Effector memory CD4-positive, alpha-beta T cell (primary cell): ENCODE data around the gene PPP3CA.

ENCODE experiments used
- DNase-seq, 3 donors: peaks; one replicate each; pipeline ENCODE4 v3.0.0-alpha.2; 2020
- H3K27ac ChIP-seq: 2 replicates; pipeline ENCODE4 v1.7.0; 2013; ENCODE audit warnings: mild to moderate bottlenecking, low read length, moderate library complexity; ENCODE audit not compliant: insufficient read depth, poor library complexity, severe bottlenecking
- H3K27me3 ChIP-seq: replicated peaks from 2 replicates; pipeline ENCODE4 v1.7.0; 2013; ENCODE audit warnings: mild to moderate bottlenecking, low read length; ENCODE audit not compliant: insufficient read depth, control insufficient read depth, poor library complexity, severe bottlenecking
- H3K36me3 ChIP-seq: 2 replicates; pipeline ENCODE4 v1.7.0; 2013; ENCODE audit warnings: mild to moderate bottlenecking, low read length, moderate library complexity; ENCODE audit not compliant: control insufficient read depth, insufficient read depth
- H3K4me1 ChIP-seq: 2 replicates; pipeline ENCODE4 v1.7.0; 2013; ENCODE audit warnings: low read length, mild to moderate bottlenecking; ENCODE audit not compliant: control insufficient read depth, insufficient read depth, poor library complexity, severe bottlenecking
- H3K4me3 ChIP-seq: 2 replicates; pipeline ENCODE4 v1.7.0; 2013; ENCODE audit warnings: low read length, low read depth, mild to moderate bottlenecking; ENCODE audit not compliant: insufficient read depth, poor library complexity, severe bottlenecking
- H3K9me3 ChIP-seq: 2 replicates; pipeline ENCODE4 v1.7.0; 2013; ENCODE audit warnings: mild to moderate bottlenecking, low read length, moderate library complexity; ENCODE audit not compliant: control insufficient read depth

Gene PPP3CA

DNA sequence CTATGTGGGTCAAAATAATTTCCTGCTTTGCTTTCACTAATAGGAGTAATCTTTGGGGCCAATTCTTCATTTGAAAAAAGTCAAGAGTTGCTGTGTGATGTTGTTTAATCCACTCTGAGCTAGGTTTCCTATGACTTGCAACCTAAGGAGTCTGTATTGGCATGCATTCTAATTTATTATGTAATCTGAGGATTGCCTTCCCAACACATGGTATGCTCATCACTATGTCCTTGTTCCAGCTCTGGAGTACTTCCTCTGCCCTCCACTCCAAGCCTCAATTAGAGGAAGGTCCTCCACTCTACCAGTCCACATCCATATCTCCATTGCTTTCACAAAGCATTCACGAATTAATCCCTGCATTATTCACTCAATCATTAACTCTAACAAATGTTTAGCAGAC is 56.1 kb downstream of the PPP3CA start:
- no peak for DNase-seq
- no peak overlapping the region for H3K4me3 ChIP-seq
- H3K9me3 ChIP-seq: no peaks in the 10 kb centered on the region
- H3K4me1 ChIP-seq: peaks cover 7% of the 10 kb centered on the region
- H3K27ac ChIP-seq: no peak overlapping the region
- no peaks in the 10 kb centered on the region for H3K36me3 ChIP-seq
- H3K27me3 ChIP-seq: no peaks in the 10 kb centered on the region

DNA sequence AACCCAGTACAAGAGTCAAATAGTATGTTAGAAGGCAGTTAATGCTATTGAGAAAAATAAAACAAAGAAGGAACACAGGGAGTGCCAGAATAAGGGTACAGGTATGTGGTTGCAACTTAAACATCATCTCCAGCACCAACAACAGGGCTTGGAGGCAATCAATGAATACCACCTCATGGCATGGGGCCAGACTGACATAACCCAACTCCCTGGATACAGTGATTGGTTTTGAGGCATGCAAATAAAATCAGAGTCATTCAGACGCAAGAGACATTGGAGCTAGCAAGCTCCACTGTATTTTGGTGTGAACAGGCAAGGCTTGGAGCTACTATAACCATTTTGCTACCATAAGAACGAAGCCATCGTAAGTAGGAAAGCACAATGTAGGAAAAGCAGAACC is 56.7 kb downstream of the PPP3CA start:
- H3K4me3 ChIP-seq: no peak overlapping the region
- no peak for DNase-seq
- peaks cover 7% of the 10 kb centered on the region for H3K4me1 ChIP-seq
- H3K36me3 ChIP-seq: no peaks in the 10 kb centered on the region
- no peaks in the 10 kb centered on the region for H3K9me3 ChIP-seq
- H3K27ac ChIP-seq: no peak overlapping the region
- H3K27me3 ChIP-seq: no peaks in the 10 kb centered on the region

DNA sequence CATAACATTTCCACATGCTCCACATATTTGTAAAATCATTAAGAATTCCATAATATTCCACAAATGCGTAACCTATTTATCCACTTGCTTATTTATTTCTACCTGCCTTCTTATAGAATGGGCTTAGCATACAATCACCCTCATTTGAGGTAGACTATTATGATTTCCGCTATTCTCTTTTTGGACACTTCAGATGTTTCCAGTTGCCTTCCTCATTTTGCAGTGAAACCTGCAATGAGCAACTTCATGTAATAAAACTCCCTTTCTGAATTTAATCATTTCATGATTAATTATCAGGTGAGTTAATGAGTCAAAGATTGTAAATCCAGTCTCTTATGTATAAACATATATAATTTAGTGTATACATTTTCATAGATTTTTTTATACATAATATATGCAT is 58.0 kb downstream of the PPP3CA start:
- H3K9me3 ChIP-seq: no peaks in the 10 kb centered on the region
- no peak for DNase-seq
- H3K27ac ChIP-seq: no peak overlapping the region
- H3K36me3 ChIP-seq: no peaks in the 10 kb centered on the region
- no peaks in the 10 kb centered on the region for H3K27me3 ChIP-seq
- peaks cover 7% of the 10 kb centered on the region for H3K4me1 ChIP-seq
- no peak overlapping the region for H3K4me3 ChIP-seq

DNA sequence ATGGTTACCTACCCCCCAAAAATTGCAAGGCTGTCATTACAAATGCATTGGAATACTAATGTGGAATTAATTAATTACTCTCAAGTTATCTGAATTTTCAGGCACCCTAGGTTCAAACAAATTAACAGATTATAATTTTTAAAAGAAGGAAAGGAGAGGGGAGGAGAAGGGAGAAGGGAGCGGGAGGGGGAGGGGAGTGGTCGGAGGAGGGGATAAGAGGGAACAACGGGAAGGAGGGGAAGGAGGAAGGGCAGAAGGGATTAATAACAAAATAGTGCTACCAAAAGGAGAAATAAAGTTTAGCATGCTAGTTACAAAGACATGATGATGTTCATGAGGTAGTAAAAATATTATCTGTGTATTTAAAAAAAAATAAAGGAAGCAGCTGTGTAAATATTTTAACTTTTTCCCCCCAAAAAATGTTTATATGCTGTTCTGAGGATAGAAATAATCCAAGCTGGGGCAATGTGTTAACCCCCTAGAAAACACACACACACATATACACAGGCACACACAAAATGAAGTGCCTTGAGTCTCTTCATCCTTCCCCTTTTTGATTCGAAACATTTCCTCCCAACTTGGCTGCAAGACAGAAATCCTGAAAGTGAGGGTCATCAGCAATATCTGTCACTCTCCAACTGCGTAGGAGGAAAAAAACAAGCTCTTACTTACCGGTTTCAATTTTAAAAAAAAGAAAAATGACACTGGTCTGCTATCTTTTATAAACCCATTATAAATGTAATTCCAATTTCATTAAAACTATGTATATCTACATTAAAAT is 58.8 kb downstream of the PPP3CA start:
- no peak for DNase-seq
- Histone ChIP-seq H3K9me3 (no peaks in the 10 kb centered on the region), H3K27me3 (no peaks in the 10 kb centered on the region), H3K36me3 (no peaks in the 10 kb centered on the region), H3K4me1 (peaks cover 7% of the 10 kb centered on the region), H3K4me3 (no peak overlapping the region), H3K27ac (no peak overlapping the region)

DNA sequence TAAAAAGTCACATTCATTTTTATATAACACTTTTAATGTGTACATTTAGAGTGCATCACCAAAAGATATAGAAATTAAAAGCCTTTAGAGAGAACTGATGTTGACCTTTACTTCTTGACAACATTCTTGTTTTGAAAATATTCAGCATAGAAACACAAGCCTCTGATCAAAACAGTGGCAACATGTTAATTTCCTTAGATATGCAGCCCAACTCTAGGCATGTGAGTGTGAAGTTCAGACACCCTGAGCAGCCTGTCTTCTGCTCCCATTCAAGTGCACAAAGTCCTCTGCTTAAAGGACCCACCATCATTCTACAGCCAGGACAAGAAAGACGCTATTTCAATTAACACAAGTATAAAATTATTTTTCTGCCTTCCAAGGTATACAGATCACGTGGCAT is 60.0 kb downstream of the PPP3CA start:
- no peaks in the 10 kb centered on the region for H3K27me3 ChIP-seq
- H3K9me3 ChIP-seq: no peaks in the 10 kb centered on the region
- H3K4me3 ChIP-seq: no peak overlapping the region
- no peak overlapping the region for H3K27ac ChIP-seq
- no peak for DNase-seq
- H3K4me1 ChIP-seq: peaks cover 7% of the 10 kb centered on the region
- no peaks in the 10 kb centered on the region for H3K36me3 ChIP-seq

DNA sequence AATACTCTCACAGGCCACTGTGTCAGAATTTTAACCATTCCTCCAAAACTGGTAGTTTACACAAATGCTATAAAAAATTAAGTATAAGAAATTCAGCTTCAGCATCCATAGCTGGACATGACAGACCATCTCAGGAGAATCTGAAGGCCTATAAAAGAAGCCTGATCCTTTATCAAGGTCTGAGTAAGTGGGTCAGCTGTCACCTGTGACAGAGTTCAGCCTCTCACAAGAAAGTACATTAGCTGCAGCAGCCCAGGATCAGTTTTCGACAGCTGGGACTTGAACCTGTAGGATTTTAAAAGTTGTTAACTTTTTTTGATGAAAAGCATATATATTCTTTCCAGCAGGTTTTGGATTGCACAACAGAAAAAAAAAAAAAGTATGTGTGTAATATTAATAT is 60.7 kb downstream of the PPP3CA start:
- Histone ChIP-seq H3K27me3 (no peaks in the 10 kb centered on the region), H3K36me3 (no peaks in the 10 kb centered on the region), H3K4me3 (no peak overlapping the region), H3K4me1 (peaks cover 7% of the 10 kb centered on the region), H3K27ac (no peak overlapping the region), H3K9me3 (no peaks in the 10 kb centered on the region)
- DNase-seq: no peak

DNA sequence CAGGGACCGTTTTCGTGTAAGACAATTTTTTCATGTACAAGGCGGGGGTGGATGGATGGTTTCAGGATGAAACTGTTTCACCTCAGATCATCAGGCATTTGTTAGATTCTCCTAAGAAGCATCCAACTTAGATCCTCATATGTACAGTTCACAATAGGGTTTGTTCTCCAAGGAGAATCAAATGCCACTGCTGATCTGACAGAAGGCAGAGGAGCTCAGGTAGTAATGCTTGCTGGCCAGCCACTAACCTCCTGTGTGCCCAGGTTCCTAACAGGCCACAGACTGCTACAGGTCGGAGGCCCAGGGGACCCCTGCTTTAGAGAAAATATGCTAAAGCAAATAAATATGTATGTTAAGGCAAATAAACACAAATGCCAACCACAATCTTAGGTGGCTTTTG is 61.3 kb downstream of the PPP3CA start:
- Histone ChIP-seq H3K9me3 (no peaks in the 10 kb centered on the region), H3K27me3 (no peaks in the 10 kb centered on the region), H3K4me3 (no peak overlapping the region), H3K36me3 (no peaks in the 10 kb centered on the region), H3K27ac (no peak overlapping the region), H3K4me1 (peaks cover 7% of the 10 kb centered on the region)
- DNase-seq: no peak

DNA sequence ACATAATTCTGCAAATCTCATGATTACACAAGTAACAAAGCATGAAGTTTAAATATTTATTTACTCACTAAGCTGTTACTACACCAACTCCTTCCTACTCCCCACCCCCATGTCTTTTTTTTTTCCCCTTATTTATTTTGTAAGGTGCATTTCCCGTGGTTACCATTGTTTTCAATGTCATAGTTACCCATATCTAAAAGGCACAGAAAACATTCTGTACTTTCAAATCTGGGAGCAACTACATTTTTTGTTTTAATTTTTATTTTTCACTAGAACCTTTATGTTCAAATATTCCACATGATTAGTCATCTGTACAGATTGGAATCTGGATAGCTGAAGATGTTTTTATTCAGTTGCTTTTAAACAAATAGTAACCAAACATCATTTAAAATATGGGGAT is 62.8 kb downstream of the PPP3CA start:
- no peak for DNase-seq
- no peaks in the 10 kb centered on the region for H3K9me3 ChIP-seq
- H3K4me3 ChIP-seq: no peak overlapping the region
- H3K27me3 ChIP-seq: no peaks in the 10 kb centered on the region
- H3K27ac ChIP-seq: no peak overlapping the region
- H3K4me1 ChIP-seq: peaks cover 7% of the 10 kb centered on the region
- no peaks in the 10 kb centered on the region for H3K36me3 ChIP-seq

DNA sequence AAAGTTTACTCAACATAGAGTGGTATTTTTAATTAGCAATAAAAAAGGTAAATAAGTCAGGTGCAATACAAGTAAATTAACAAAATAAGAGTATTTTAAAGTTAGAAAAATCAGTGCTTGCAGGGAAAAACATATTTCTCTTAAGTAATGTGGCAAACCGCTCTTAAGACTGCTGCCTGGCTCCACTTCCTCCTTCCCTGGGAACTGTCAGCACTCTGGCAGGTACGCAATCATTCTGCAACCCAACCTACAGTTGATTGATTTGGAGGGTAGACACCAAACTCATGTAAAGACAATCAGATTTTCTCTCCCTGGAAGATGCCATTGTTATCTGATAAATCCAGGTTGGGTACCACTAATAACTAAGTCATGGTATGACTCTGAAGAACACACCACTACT is 63.9 kb downstream of the PPP3CA start:
- DNase-seq: no peak
- Histone ChIP-seq H3K4me3 (no peak overlapping the region), H3K27me3 (no peaks in the 10 kb centered on the region), H3K27ac (no peak overlapping the region), H3K36me3 (no peaks in the 10 kb centered on the region), H3K4me1 (peaks cover 7% of the 10 kb centered on the region), H3K9me3 (no peaks in the 10 kb centered on the region)

DNA sequence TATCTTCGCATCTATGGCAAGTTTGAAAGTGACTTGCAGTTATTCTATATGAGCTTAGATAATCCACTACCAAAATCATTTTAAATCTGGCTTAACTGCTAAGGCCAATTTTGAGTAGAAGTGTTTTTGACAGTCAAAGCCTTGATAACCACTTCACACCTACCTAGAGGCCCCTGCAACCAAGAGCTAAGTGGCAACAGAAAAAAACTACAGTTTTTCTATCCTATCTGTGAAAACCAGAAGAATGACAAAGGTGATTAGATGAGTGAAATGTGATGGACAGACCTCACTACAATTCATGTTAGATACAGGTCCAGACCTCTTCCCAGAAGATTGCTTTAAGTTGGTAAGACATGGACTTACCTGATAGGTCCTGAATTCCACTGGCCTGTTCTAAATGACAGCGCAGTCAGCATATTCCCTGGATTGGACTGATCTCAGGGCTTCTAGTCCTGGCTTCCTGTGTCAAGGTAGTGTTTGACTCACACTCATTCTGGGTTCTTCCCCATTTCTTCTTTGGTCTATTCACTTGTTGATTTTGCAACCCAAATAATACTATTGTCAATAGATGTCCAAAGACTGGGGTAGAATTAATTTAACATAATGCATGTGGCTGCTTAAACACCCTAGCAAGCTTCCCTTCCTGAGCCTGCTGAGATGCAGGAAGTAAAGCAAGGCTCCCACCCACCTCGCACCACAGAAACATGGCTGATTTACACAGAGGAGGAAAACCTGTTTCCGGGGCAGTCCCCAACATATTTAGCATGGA is 65.1 kb downstream of the PPP3CA start:
- DNase-seq: no peak
- no peaks in the 10 kb centered on the region for H3K27me3 ChIP-seq
- no peaks in the 10 kb centered on the region for H3K36me3 ChIP-seq
- H3K4me1 ChIP-seq: peaks cover under 1% of the 10 kb centered on the region
- no peaks in the 10 kb centered on the region for H3K9me3 ChIP-seq
- H3K27ac ChIP-seq: no peak overlapping the region
- H3K4me3 ChIP-seq: no peak overlapping the region
